Heart left ventricle (tissue), 16 donors: ENCODE data around the gene PCGF2. TPM values are rescaled to one million over a fixed set of nuclear protein-coding genes. Genes with fewer than 3 reads are reported as not detected.

Experiments
- ATAC-seq, 4 donors: fragments of 200-7000 bp; cut with Tn5 transposase; one replicate each; pipeline ENCODE4 v1.9.1; 2020 to 2022; ENCODE audit warnings: moderate library complexity in 4 of 4, mild to moderate bottlenecking in 3 of 4, moderate number of reproducible peaks in 1 of 4
- DNase-seq, 5 donors: peaks; one replicate each; pipeline ENCODE4 v3.0.0-alpha.2; 2020
- H3K27ac ChIP-seq, 12 donors: fragments of 200-600 bp; sonication (generic) in 4 of 12; one replicate each; pipeline versions ENCODE4 v1.5.0 to v1.8.0; 2016 to 2022; ENCODE audit warnings: mild to moderate bottlenecking in 2 of 12
- H3K27me3 ChIP-seq, 9 donors: fragments of 200-600 bp; sonication (generic) in 2 of 9; one replicate each; pipeline versions ENCODE4 v1.5.1 to v1.8.0; 2016 to 2022; ENCODE audit warnings: mild to moderate bottlenecking in 3 of 9
- H3K36me3 ChIP-seq, 9 donors: fragments of 200-600 bp; sonication (generic) in 2 of 9; one replicate each; pipeline versions ENCODE4 v1.5.0 to v1.8.0; 2018 to 2022; ENCODE audit warnings: mild to moderate bottlenecking in 2 of 9
- H3K4me1 ChIP-seq, 12 donors: fragments of 200-600 bp; sonication (generic) in 4 of 12; one replicate each; pipeline versions ENCODE4 v1.5.0 to v1.8.0; 2016 to 2022; ENCODE audit warnings: mild to moderate bottlenecking in 3 of 12
- H3K4me3 ChIP-seq, 12 donors: fragments of 200-600 bp; sonication (generic) in 4 of 12; one replicate each; pipeline versions ENCODE4 v1.5.0 to v1.8.0; 2017 to 2022; ENCODE audit warnings: mild to moderate bottlenecking in 9 of 12, moderate library complexity in 4 of 12
- H3K9me3 ChIP-seq, 12 donors: fragments of 200-600 bp; sonication (generic) in 4 of 12; one replicate each; pipeline versions ENCODE4 v1.5.0 to v1.8.0; 2016 to 2022; ENCODE audit warnings: mild to moderate bottlenecking in 1 of 12
- POLR2A ChIP-seq, 2 donors: fragments of 450-650 bp; IDR thresholded peaks; one replicate each; pipeline ENCODE4 v1.6.1; 2017; ENCODE audit warnings: antibody characterized with exemption in 2 of 2, mild to moderate bottlenecking in 2 of 2, moderate library complexity in 2 of 2
- WGBS, 4 donors: extraction: QIAGEN DNeasy Blood & Tissue Kit in 2 of 4; methylation state at CpG; one replicate each; pipeline versions ENCODE4 v1.1.5 to v1.1.7; 2013 to 2018; 5-methylcytosine and 5-hydroxymethylcytosine counted together
- intact Hi-C, 10 donors: fragments of 100-400 bp; cut with DNase I; formaldehyde crosslinking; loops; one replicate each; pipeline versions ENCODE4 v1.11.1 to v1.14.2; 2022
- polyA plus RNA-seq, 2 donors: library from polyadenylated mRNA; stranded (reverse); fragments of 200-250 nt; gene quantifications; one replicate each; pipeline ENCODE4 v1.2.3, GENCODE V29; 2013
- total RNA-seq, 9 donors: library from RNA; depleted of rRNA in 2 of 9; stranded (reverse); fragments of >200 nt in 2 of 9; fragmentation: NEBNext Ultra II Directional in 3 of 9; extraction: Animal tissue kit (Norgen Biotek cat#: 25700) in 3 of 9; gene quantifications; one replicate each; pipeline versions ENCODE4 v1.1.0 to v1.2.4, GENCODE V29; 2016 to 2023
- TF ChIP-seq, protein P1 (sequence below), 12 donors: fragments of 200-600 bp; sonication (generic) in 4 of 12; IDR thresholded peaks; one replicate each; pipeline versions ENCODE4 v1.5.0 to v1.8.0; 2018 to 2022; ENCODE audit warnings: antibody characterized with exemption in 12 of 12, mild to moderate bottlenecking in 5 of 12
- donor health status: ischemic (EF 13 %, LVEDD 7.1; RV severe dilation, severe dysfunction).
- donor health status: healthy with polysubstance abuse.
- donor health status: DM: no; HTN: yes; CAD: no.
- donor health status: DM: no; HTN: no; CAD: no.
- donor health status: ischemic (EF 25% LVEDD 6.9; RV normal size, moderate dysfunction).
- donor health status: ischemic (EF 25% LVEDD 5.7; RV mildly dilated, moderate dysfunction).
- donor health status: healthy.
- donor health status: DM: yes; HTN: yes; CAD: no.
- donor health status: ischemic (EF 35%, LVEDD 5.7; RV mildly dilated, moderate dysfunction).
- donor health status: nonischemic (EF 11% LVEDD 7.7; RV severe dilation, severe dysfunction).
- donor health status: DM: yes; HTN: yes; CAD: no.
- donor health status: PGD.
- donor health status: ischemic (EF 29% LVEDD 5.4; RV normal size, mild dysfunction).
- donor health status: nonischemic (EF 23%, LVEDD 6.1; RV moderate dilation, normal function).

Gene PCGF2
- total and polyA plus RNA-seq, 11 donors, result 3.8 to 33.6 (median 21.9) TPM

DNA sequence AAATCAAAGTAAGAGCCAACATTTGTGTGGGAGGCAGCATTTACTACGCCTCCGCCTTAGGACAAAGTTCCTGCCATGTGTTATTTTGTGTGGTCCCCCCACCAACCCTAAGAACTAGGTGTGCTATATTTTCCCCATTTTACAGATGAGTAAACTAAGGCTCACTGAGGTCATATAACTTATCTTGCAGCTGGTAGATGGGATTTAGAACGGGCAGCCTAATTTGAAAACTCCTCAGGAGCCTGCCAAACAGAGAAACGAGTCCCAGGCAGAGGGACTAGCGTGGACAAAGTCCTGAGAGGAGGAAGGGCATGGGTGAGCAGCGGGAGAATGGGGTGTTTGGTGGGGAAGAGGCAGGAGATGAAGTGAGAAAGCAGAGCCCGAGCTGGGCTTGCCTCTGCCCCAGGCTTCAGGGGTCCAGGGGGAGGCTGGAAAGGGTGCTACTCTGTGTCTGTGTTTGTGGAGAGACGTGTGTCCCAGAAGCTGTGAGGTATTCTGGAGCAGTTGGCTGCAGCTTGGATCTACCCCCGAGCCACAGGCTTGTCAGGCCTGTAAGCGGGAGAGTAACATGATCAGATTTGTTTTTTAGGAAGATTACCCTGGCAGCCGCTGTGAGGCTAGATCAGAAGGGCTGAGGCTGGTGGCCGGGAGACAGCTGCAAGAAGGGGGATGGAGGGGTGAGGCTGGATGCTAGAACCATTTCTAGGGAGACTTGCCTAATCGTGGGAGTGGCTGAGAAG is 38.1 kb downstream of the PCGF2 start:
- intact Hi-C loops, result no loop called here
- Histone ChIP-seq H3K4me1 (peaks cover 0 to 57% (median 21%) of the 10 kb centered on the region in 12 donors), H3K27ac (peak overlapping the region in 2 of 12 donors; percentile 3 to 64), H3K4me3 (no peak overlapping the region), H3K9me3 (no peaks in the 10 kb centered on the region), H3K36me3 (peaks cover 0 to 77% (median 66%) of the 10 kb centered on the region in 9 donors), H3K27me3 (no peaks in the 10 kb centered on the region)
- 71 to 78% (median 75%) methylated on average over 13 of the region's 13 CpGs for whole genome bisulfite sequencing, 4 donors
- DNase-seq, result no peak
- no peak for ATAC-seq
- no peak for TF ChIP-seq POLR2A (IDR thresholded peaks at IDR 0.05)
- TF ChIP-seq, protein P1, sequence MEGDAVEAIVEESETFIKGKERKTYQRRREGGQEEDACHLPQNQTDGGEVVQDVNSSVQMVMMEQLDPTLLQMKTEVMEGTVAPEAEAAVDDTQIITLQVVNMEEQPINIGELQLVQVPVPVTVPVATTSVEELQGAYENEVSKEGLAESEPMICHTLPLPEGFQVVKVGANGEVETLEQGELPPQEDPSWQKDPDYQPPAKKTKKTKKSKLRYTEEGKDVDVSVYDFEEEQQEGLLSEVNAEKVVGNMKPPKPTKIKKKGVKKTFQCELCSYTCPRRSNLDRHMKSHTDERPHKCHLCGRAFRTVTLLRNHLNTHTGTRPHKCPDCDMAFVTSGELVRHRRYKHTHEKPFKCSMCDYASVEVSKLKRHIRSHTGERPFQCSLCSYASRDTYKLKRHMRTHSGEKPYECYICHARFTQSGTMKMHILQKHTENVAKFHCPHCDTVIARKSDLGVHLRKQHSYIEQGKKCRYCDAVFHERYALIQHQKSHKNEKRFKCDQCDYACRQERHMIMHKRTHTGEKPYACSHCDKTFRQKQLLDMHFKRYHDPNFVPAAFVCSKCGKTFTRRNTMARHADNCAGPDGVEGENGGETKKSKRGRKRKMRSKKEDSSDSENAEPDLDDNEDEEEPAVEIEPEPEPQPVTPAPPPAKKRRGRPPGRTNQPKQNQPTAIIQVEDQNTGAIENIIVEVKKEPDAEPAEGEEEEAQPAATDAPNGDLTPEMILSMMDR (IDR thresholded peaks at IDR 0.05), result no peak

- Histone ChIP-seq H3K4me3 (no peak overlapping the region), H3K27me3 (no peaks in the 10 kb centered on the region), H3K36me3 (peaks cover 0 to 69% (median 59%) of the 10 kb centered on the region in 9 donors), H3K9me3 (no peaks in the 10 kb centered on the region), H3K4me1 (peaks cover 0 to 59% (median 23%) of the 10 kb centered on the region in 12 donors), H3K27ac (peak overlapping the region in 1 of 12 donors; percentile 3)
- no peak for ATAC-seq
- intact Hi-C loops, result no loop called here
- no peak for DNase-seq
- 81 to 92% (median 89%) methylated on average over 10 to 18 of the region's 18 CpGs for WGBS, 4 donors
- TF ChIP-seq POLR2A (IDR thresholded peaks at IDR 0.05), result no peak
- TF ChIP-seq, protein P1 (IDR thresholded peaks at IDR 0.05), result no peak
Observed at GRCh38 chr17:38709104-38709820, 38.9 kb downstream of the PCGF2 start.

DNA sequence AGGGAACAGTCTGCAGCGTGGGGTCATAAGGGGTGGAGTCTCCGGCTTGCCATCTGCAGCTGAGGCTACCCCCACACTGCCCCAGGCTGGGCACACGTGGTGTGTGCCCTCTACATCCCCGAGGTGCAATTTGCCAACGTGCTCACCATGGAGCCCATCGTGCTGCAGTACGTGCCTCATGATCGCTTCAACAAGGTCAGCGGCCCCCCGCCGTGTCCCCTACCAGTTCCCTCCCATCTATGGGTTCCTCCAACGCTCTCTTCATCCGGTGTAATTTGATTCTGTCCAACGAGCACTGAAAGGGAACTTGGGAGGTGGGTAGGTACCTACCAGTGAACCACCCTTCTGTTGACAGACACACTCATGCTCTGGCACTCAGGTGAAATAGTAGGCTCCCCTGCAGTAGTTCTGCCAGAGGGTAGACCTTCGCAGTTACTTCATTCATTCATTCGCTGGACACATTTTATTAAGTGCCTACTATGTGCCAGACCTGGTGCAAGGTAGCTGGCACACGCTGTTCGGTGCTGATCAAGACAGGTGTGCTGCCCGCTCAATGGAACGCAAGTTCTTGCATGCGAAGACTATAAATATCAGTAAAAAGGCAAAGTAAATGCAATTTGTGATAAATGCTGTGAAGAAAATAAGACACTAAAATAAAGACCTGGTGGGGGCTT is 40.3 kb downstream of the PCGF2 start:
- Histone ChIP-seq H3K27me3 (no peaks in the 10 kb centered on the region), H3K9me3 (no peaks in the 10 kb centered on the region), H3K36me3 (peaks cover 0 to 55% (median 44%) of the 10 kb centered on the region in 9 donors), H3K27ac (no peak overlapping the region), H3K4me3 (peak overlapping the region in 1 of 12 donors; percentile 79), H3K4me1 (peaks cover 0 to 73% (median 31%) of the 10 kb centered on the region in 12 donors)
- no peak for DNase-seq
- TF ChIP-seq, protein P1 (IDR thresholded peaks at IDR 0.05), result no peak
- no peak for TF ChIP-seq POLR2A (IDR thresholded peaks at IDR 0.05)
- intact Hi-C loops, result loop anchor here in 1 of 10 donors (2.0 kb wide), 1 partner anchor 21 kb away; no protein-coding TSS in a partner anchor
- 78 to 81% (median 79%) methylated on average over 18 to 21 of the region's 21 CpGs for WGBS, 4 donors
- ATAC-seq, result no peak
